Body of pancreas (tissue), 4 donors: Measurements from ENCODE around the gene DAPK3.

Experiments
- POLR2A ChIP-seq, 3 donors: fragments of 450-650 bp; IDR thresholded peaks; one replicate each; pipeline ENCODE4 v1.6.1; 2016; ENCODE audit warnings: antibody characterized with exemption in 3 of 3, mild to moderate bottlenecking in 2 of 3
- TF ChIP-seq, protein P1 (sequence below), 7 experiments: fragments of 450-650 bp in 4 of 7; fragments of 200-600 bp in 3 of 7; sonication (generic) in 3 of 7; IDR thresholded peaks; one replicate each; pipeline ENCODE4 v1.5.1; 2016 to 2019; ENCODE audit warnings: antibody characterized with exemption in 7 of 7

GRCh38 chr19:4010808-4011110 lies 39.9 kb upstream of the DAPK3 start:
- no peak for TF ChIP-seq POLR2A (IDR thresholded peaks at IDR 0.05)
- TF ChIP-seq, protein P1, sequence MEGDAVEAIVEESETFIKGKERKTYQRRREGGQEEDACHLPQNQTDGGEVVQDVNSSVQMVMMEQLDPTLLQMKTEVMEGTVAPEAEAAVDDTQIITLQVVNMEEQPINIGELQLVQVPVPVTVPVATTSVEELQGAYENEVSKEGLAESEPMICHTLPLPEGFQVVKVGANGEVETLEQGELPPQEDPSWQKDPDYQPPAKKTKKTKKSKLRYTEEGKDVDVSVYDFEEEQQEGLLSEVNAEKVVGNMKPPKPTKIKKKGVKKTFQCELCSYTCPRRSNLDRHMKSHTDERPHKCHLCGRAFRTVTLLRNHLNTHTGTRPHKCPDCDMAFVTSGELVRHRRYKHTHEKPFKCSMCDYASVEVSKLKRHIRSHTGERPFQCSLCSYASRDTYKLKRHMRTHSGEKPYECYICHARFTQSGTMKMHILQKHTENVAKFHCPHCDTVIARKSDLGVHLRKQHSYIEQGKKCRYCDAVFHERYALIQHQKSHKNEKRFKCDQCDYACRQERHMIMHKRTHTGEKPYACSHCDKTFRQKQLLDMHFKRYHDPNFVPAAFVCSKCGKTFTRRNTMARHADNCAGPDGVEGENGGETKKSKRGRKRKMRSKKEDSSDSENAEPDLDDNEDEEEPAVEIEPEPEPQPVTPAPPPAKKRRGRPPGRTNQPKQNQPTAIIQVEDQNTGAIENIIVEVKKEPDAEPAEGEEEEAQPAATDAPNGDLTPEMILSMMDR (IDR thresholded peaks at IDR 0.05), result no peak
